ENCODE measurements around the gene SOS2.
"Not testable (repeated sequence)": the region's sequence is repeated elsewhere in the genome, so short reads cannot be mapped to it uniquely, and the experiment has no call there.

Gene SOS2

GRCh38 chr14:50225974-50226297 is 5.4 kb downstream of the SOS2 start:
- no peak for DNase-seq (ENCODE audit: low spot score)

- no peak for DNase-seq (ENCODE audit: low spot score)
These were observed 6.1 kb downstream of the SOS2 start for GRCh38 chr14:50225067-50225973.

GRCh38 chr14:50222055-50222613 is 9.2 kb downstream of the SOS2 start:
- DNase-seq (ENCODE audit: low spot score) = no peak

- no peak for DNase-seq (ENCODE audit: low spot score)
These were observed 12.9 kb downstream of the SOS2 start for GRCh38 chr14:50218501-50218900.

GRCh38 chr14:50215416-50215815 is 16.0 kb downstream of the SOS2 start:
- no peak for DNase-seq (ENCODE audit: low spot score)

GRCh38 chr14:50213795-50214194 is 17.6 kb downstream of the SOS2 start:
- DNase-seq (ENCODE audit: low spot score) = no peak

GRCh38 chr14:50212726-50213125 is 18.7 kb downstream of the SOS2 start:
- no peak for DNase-seq (ENCODE audit: low spot score)

GRCh38 chr14:50210074-50210473 is 21.3 kb downstream of the SOS2 start:
- no peak for DNase-seq (ENCODE audit: low spot score)

- DNase-seq (ENCODE audit: low spot score) = no peak
These were observed 32.9 kb downstream of the SOS2 start for GRCh38 chr14:50198499-50198898.

GRCh38 chr14:50191499-50191898 is 39.9 kb downstream of the SOS2 start:
- DNase-seq (ENCODE audit: low spot score) = no peak

- DNase-seq (ENCODE audit: low spot score) = no peak
These were observed 45.3 kb downstream of the SOS2 start for GRCh38 chr14:50186107-50186506.

- no peak for DNase-seq (ENCODE audit: low spot score)
These were observed 57.5 kb downstream of the SOS2 start for GRCh38 chr14:50173891-50174290.

- no peak for DNase-seq (ENCODE audit: low spot score)
These were observed 59.5 kb downstream of the SOS2 start for GRCh38 chr14:50171895-50172294.

GRCh38 chr14:50167381-50167780 is 64.0 kb downstream of the SOS2 start:
- not testable (repeated sequence) for DNase-seq (ENCODE audit: low spot score)

- no peak for DNase-seq (ENCODE audit: low spot score)
These were observed 75.3 kb downstream of the SOS2 start for GRCh38 chr14:50156111-50156510.

GRCh38 chr14:50148799-50149198 is 82.6 kb downstream of the SOS2 start:
- no peak for DNase-seq (ENCODE audit: low spot score)

- DNase-seq (ENCODE audit: low spot score) = no peak
These were observed 92.2 kb downstream of the SOS2 start for GRCh38 chr14:50139192-50139591.

- no peak for DNase-seq (ENCODE audit: low spot score)
These were observed 103.6 kb downstream of the SOS2 start for GRCh38 chr14:50127802-50128201.

GRCh38 chr14:50123062-50123461 is 108.3 kb downstream of the SOS2 start:
- no peak for DNase-seq (ENCODE audit: low spot score)

- no peak for DNase-seq (ENCODE audit: low spot score)
These were observed 109.1 kb downstream of the SOS2 start for GRCh38 chr14:50122291-50122690.

- no peak for DNase-seq (ENCODE audit: low spot score)
These were observed 109.9 kb downstream of the SOS2 start for GRCh38 chr14:50121486-50121885.

GRCh38 chr14:50117456-50117855 is 113.9 kb downstream of the SOS2 start:
- DNase-seq (ENCODE audit: low spot score) = no peak

- DNase-seq (ENCODE audit: low spot score) = no peak
These were observed 114.4 kb downstream of the SOS2 start for GRCh38 chr14:50116966-50117365.
